Osteoblast (primary cell): ENCODE results near the gene CAVIN4. TPM values are rescaled to one million over a fixed set of nuclear protein-coding genes. Genes with fewer than 3 reads are reported as not detected.

Experiments
- DNase-seq: peaks from one replicate; pipeline ENCODE4 v3.0.0; 2011; ENCODE audit warnings: low spot score, mixed read lengths; ENCODE audit not compliant: insufficient read length; ENCODE audit errors: missing footprints
- H2AFZ ChIP-seq: 2 replicates; pipeline ENCODE4 v1.6.0; 2011; ENCODE audit warnings: mild to moderate bottlenecking, low read length
- H3K27ac ChIP-seq: 2 replicates; pipeline ENCODE4 v1.5.1; 2011; ENCODE audit warnings: mild to moderate bottlenecking, low read depth, low read length, moderate library complexity
- H3K27me3 ChIP-seq: 2 replicates; pipeline ENCODE4 v1.6.0; 2012; ENCODE audit warnings: mild to moderate bottlenecking, control low read depth, inconsistent platforms, low read length, moderate library complexity; ENCODE audit not compliant: insufficient read depth
- H3K36me3 ChIP-seq: 2 replicates; pipeline ENCODE4 v1.5.1; 2011; ENCODE audit warnings: mild to moderate bottlenecking, low read length, control low read depth, moderate library complexity; ENCODE audit not compliant: insufficient read depth
- H3K4me1 ChIP-seq: 2 replicates; pipeline ENCODE4 v1.5.1; 2011; ENCODE audit warnings: mild to moderate bottlenecking, low read length, control low read depth, moderate library complexity; ENCODE audit not compliant: insufficient read depth
- H3K4me2 ChIP-seq: 2 replicates; pipeline ENCODE4 v1.6.0; 2011; ENCODE audit warnings: mild to moderate bottlenecking, low read length; ENCODE audit not compliant: insufficient read depth
- H3K4me3 ChIP-seq: fragments of 200-600 bp; sonication (generic); 3 replicates; pipeline ENCODE4 v1.5.1; 2012; ENCODE audit warnings: mild to moderate bottlenecking, low read length, inconsistent platforms; ENCODE audit not compliant: insufficient read depth
- H3K79me2 ChIP-seq: 2 replicates; pipeline ENCODE4 v1.6.0; 2012; ENCODE audit warnings: mild to moderate bottlenecking, low read length, control low read depth, inconsistent platforms; ENCODE audit not compliant: insufficient read depth
- H3K9me3 ChIP-seq: 2 replicates; pipeline ENCODE4 v1.5.1; 2011; ENCODE audit warnings: low read depth, low read length, control low read depth
- H4K20me1 ChIP-seq: 2 replicates; pipeline ENCODE4 v1.6.0; 2012; ENCODE audit warnings: mild to moderate bottlenecking, low read length, control low read depth; ENCODE audit not compliant: insufficient read depth
- total RNA-seq: library from RNA; depleted of rRNA; stranded (reverse); fragments of >200 nt; gene quantifications from 2 replicates; pipeline ENCODE4 v1.2.3, GENCODE V29; 2012
- TF ChIP-seq, protein P1 (sequence below): IDR thresholded peaks from 2 replicates; pipeline ENCODE4 v1.5.1; 2011; ENCODE audit warnings: mild to moderate bottlenecking, low read depth, low read length, moderate library complexity; ENCODE audit errors: extremely low read depth

CAVIN4 gene
- total RNA-seq, 1 donor: 1.4 TPM

GRCh38 chr9:100581661-100582060 is 3.8 kb downstream of the CAVIN4 start:
- H3K27ac ChIP-seq: no peak overlapping the region
- H3K36me3 ChIP-seq: no peaks in the 10 kb centered on the region
- H3K9me3 ChIP-seq: no peaks in the 10 kb centered on the region
- TF ChIP-seq, protein P1, sequence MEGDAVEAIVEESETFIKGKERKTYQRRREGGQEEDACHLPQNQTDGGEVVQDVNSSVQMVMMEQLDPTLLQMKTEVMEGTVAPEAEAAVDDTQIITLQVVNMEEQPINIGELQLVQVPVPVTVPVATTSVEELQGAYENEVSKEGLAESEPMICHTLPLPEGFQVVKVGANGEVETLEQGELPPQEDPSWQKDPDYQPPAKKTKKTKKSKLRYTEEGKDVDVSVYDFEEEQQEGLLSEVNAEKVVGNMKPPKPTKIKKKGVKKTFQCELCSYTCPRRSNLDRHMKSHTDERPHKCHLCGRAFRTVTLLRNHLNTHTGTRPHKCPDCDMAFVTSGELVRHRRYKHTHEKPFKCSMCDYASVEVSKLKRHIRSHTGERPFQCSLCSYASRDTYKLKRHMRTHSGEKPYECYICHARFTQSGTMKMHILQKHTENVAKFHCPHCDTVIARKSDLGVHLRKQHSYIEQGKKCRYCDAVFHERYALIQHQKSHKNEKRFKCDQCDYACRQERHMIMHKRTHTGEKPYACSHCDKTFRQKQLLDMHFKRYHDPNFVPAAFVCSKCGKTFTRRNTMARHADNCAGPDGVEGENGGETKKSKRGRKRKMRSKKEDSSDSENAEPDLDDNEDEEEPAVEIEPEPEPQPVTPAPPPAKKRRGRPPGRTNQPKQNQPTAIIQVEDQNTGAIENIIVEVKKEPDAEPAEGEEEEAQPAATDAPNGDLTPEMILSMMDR: no peak
- no peaks in the 10 kb centered on the region for H4K20me1 ChIP-seq
- H3K4me3 ChIP-seq: no peak overlapping the region
- H3K4me2 ChIP-seq: no peak overlapping the region
- no peak overlapping the region for H2AFZ ChIP-seq
- no peaks in the 10 kb centered on the region for H3K27me3 ChIP-seq
- H3K79me2 ChIP-seq: no peaks in the 10 kb centered on the region
- peak; percentile 43 for DNase-seq
- peaks cover 24% of the 10 kb centered on the region for H3K4me1 ChIP-seq

DNA sequence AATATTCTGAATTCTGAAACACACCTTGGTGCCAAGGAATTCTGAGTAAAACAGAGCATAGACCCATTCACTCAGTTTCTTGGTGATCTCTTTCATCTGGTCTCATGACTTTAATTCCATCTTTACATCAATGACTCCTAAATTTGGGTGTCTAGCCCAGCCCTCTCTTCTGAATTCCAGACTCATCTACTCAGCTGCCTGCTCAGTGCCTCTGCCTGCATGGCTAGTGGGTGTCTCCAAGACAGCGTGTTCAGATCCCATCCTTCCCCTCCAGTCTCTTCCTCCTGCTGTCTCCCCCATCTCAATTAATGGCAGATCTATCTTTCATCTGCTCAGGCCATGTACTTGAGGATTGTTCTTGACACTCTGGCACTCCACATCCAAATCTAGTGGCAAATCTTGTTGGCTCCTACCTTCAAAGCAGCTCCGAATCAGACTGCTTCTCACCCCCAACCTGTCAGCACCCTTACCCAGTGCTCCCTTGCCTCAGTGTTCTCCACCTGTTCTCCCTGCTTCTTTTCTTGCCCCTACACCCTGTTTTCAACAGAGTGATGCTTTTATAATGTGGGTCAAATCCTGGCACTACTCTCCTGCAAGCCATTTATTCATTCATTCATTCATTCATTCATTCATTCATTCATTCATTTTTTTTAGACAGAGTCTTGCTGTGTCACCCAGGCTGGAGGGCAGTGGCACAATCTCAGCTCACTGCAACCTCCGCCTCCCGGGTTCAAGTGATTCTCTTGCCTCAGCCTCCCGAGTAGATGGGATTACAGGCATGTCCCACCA is 5.3 kb downstream of the CAVIN4 start:
- Histone ChIP-seq H4K20me1 (no peaks in the 10 kb centered on the region), H2AFZ (no peak overlapping the region), H3K9me3 (no peaks in the 10 kb centered on the region), H3K4me2 (no peak overlapping the region), H3K79me2 (no peaks in the 10 kb centered on the region), H3K4me3 (no peak overlapping the region), H3K27ac (no peak overlapping the region), H3K27me3 (no peaks in the 10 kb centered on the region), H3K4me1 (peaks cover 16% of the 10 kb centered on the region), H3K36me3 (no peaks in the 10 kb centered on the region)
- DNase-seq: no peak
- TF ChIP-seq, protein P1: no peak

- no peaks in the 10 kb centered on the region for H3K36me3 ChIP-seq
- no peaks in the 10 kb centered on the region for H3K27me3 ChIP-seq
- peaks cover 15% of the 10 kb centered on the region for H3K4me1 ChIP-seq
- no peak overlapping the region for H3K27ac ChIP-seq
- H3K9me3 ChIP-seq: no peaks in the 10 kb centered on the region
- no peaks in the 10 kb centered on the region for H3K79me2 ChIP-seq
- H3K4me3 ChIP-seq: no peak overlapping the region
- H3K4me2 ChIP-seq: no peak overlapping the region
- H2AFZ ChIP-seq: no peak overlapping the region
- H4K20me1 ChIP-seq: no peaks in the 10 kb centered on the region
- DNase-seq: no peak
- TF ChIP-seq, protein P1: no peak
Observed at GRCh38 chr9:100584951-100585350, 7.1 kb downstream of the CAVIN4 start.

- no peaks in the 10 kb centered on the region for H3K36me3 ChIP-seq
- no peaks in the 10 kb centered on the region for H3K27me3 ChIP-seq
- H3K4me3 ChIP-seq: no peak overlapping the region
- no peaks in the 10 kb centered on the region for H3K9me3 ChIP-seq
- H4K20me1 ChIP-seq: no peaks in the 10 kb centered on the region
- no peak for DNase-seq
- H3K27ac ChIP-seq: no peak overlapping the region
- TF ChIP-seq, protein P1: no peak
- no peaks in the 10 kb centered on the region for H3K79me2 ChIP-seq
- H2AFZ ChIP-seq: no peak overlapping the region
- H3K4me2 ChIP-seq: no peak overlapping the region
- H3K4me1 ChIP-seq: peaks cover 19% of the 10 kb centered on the region
Observed at GRCh38 chr9:100586093-100586492, 8.2 kb downstream of the CAVIN4 start.
